Suprapubic skin (tissue), 4 donors: ENCODE results near the gene GRIK4.

ENCODE experiments used
- CTCF ChIP-seq, 2 donors: fragments of 200-600 bp in 1 of 2; fragments of 450-650 bp in 1 of 2; sonication (generic) in 1 of 2; IDR thresholded peaks; one replicate each; pipeline ENCODE4 v1.5.1; 2016 to 2019; ENCODE audit warnings: antibody characterized with exemption in 2 of 2, mild to moderate bottlenecking in 1 of 2, moderate library complexity in 1 of 2
- EP300 ChIP-seq: sonication (generic); formaldehyde crosslinking; IDR thresholded peaks from one replicate; pipeline ENCODE4 v1.6.1; 2017; ENCODE audit warnings: antibody characterized with exemption
- POLR2AphosphoS5 ChIP-seq, 3 donors: sonication (generic); formaldehyde crosslinking; IDR thresholded peaks; one replicate each; pipeline ENCODE4 v1.6.1; 2017; ENCODE audit warnings: antibody characterized with exemption in 3 of 3

GRCh38 chr11:120998581-120998980 lies 487.0 kb downstream of the GRIK4 start:
- TF ChIP-seq EP300: no peak
- no peak for TF ChIP-seq CTCF (IDR thresholded peaks at IDR 0.05)
- no peak for TF ChIP-seq POLR2AphosphoS5 (IDR thresholded peaks at IDR 0.05)
